ENCODE measurements around the gene CCDC51. TPM values are rescaled to one million over a fixed set of nuclear protein-coding genes. Genes with fewer than 3 reads are reported as not detected.
"Not testable (repeated sequence)": the region's sequence is repeated elsewhere in the genome, so short reads cannot be mapped to it uniquely, and the experiment has no call there.

The CCDC51 gene
- polyA plus RNA-seq, 1 experiment: 14.3 TPM

- no peak overlapping the region for H3K4me3 ChIP-seq (ENCODE audit: low read depth, low read length)
- peak; percentile 68 for DNase-seq (ENCODE audit: low read depth)
- POLR2A ChIA-PET: no interaction called here
- H3K36me3 ChIP-seq (ENCODE audit: control insufficient read depth, insufficient read depth, low read length): peaks cover 13% of the 10 kb centered on the region
- TF ChIP-seq, protein P1, sequence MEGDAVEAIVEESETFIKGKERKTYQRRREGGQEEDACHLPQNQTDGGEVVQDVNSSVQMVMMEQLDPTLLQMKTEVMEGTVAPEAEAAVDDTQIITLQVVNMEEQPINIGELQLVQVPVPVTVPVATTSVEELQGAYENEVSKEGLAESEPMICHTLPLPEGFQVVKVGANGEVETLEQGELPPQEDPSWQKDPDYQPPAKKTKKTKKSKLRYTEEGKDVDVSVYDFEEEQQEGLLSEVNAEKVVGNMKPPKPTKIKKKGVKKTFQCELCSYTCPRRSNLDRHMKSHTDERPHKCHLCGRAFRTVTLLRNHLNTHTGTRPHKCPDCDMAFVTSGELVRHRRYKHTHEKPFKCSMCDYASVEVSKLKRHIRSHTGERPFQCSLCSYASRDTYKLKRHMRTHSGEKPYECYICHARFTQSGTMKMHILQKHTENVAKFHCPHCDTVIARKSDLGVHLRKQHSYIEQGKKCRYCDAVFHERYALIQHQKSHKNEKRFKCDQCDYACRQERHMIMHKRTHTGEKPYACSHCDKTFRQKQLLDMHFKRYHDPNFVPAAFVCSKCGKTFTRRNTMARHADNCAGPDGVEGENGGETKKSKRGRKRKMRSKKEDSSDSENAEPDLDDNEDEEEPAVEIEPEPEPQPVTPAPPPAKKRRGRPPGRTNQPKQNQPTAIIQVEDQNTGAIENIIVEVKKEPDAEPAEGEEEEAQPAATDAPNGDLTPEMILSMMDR (IDR thresholded peaks at IDR 0.05; ENCODE audit: insufficient read depth, low read depth, low read length): no peak
- peaks cover 2% of the 10 kb centered on the region for H3K27me3 ChIP-seq (ENCODE audit: control insufficient read depth, insufficient read depth, low read length)
- CTCF ChIA-PET: interaction anchor here (0.7 to 7.8 kb wide), 7 partner anchors 14 to 171 kb away, joined by 3 to 252 read pairs (median 10); partner anchors contain the start of genes CCDC51, PLXNB1 and TMA7
Measured at GRCh38 chr3:48402281-48402732, 37.6 kb downstream of the CCDC51 start.

DNA sequence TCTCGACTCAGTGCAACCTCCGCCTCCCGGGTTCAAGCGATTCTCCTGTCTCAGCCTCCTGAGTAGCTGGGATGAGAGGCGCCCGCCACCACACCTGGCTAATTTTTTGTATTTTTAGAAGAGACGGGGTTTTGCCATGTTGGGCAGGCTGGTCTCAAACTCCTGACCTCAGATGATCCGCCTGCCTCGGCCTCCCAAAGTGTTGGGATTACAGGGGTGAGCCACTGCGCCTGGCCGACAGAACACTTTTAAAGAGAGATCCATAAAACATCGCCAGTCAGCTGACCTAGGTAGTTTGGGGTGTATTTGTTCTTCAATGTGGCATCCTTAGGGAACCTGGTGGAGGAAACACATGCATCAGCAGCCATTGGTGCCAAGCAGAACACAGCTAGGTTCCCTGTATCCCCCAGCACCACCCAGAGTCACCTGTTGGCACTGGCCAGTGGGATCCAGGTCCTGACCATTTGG lies 38.5 kb downstream of the CCDC51 start:
- POLR2A ChIA-PET; H3K27me3 ChIP-seq (ENCODE audit: control insufficient read depth, insufficient read depth, low read length); H3K4me3 ChIP-seq (ENCODE audit: low read depth, low read length); DNase-seq (ENCODE audit: low read depth): not testable (repeated sequence)
- H3K36me3 ChIP-seq (ENCODE audit: control insufficient read depth, insufficient read depth, low read length): peaks cover 13% of the 10 kb centered on the region
- CTCF ChIA-PET: interaction anchor here (0.7 to 7.8 kb wide), 26 partner anchors 10 to 283 kb away, joined by 3 to 252 read pairs (median 4); partner anchors contain the start of genes CCDC51, PFKFB4, PLXNB1 and TMA7

DNA sequence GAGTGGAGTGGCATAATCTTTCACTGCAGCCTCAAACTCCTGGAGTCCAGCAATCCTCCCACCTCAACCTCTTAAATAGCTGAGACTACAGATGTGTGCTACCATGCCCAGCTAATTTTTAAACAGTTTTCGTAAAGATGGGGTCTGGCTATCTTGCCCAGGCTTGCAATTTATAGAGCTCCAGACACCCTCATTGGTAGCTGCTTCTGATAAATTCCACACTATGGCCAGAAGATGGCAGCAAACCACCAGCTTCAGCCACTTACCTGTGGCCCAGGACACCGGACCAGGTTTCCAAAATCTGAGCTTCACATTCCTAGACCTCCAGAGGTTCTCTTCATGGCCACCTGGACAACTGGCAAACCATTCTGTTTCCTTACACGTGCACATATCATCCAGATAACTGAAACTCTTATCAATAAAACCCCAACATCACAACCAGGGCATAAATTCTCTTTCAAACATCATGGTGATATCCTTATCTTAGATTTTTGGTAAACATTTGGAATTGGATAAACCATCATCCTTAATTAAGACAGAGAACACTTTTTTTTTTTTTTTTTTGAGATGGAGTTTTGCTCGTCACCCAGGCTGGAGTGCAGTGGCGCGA lies 39.0 kb downstream of the CCDC51 start:
- Histone ChIP-seq H3K27me3 (ENCODE audit: control insufficient read depth, insufficient read depth, low read length) (peaks cover 2% of the 10 kb centered on the region), H3K4me3 (ENCODE audit: low read depth, low read length) (no peak overlapping the region), H3K36me3 (ENCODE audit: control insufficient read depth, insufficient read depth, low read length) (peaks cover 11% of the 10 kb centered on the region)
- ChIA-PET CTCF (interaction anchor here (0.6 to 7.8 kb wide), 39 partner anchors 9 to 338 kb away, joined by 3 to 252 read pairs (median 4); partner anchors contain the start of genes CCDC51, PFKFB4, PLXNB1 and SHISA5), POLR2A (interaction anchor here (0.6 kb wide), 1 partner anchor 35 kb away, joined by 3 read pairs; no protein-coding TSS in a partner anchor)
- no peak for DNase-seq (ENCODE audit: low read depth)
- TF ChIP-seq, protein P1 (IDR thresholded peaks at IDR 0.05; ENCODE audit: insufficient read depth, low read depth, low read length): peak; percentile 77

- H3K27me3 ChIP-seq (ENCODE audit: control insufficient read depth, insufficient read depth, low read length): peaks cover 6% of the 10 kb centered on the region
- TF ChIP-seq, protein P1 (IDR thresholded peaks at IDR 0.05; ENCODE audit: insufficient read depth, low read depth, low read length): no peak
- CTCF ChIA-PET: interaction anchor here (1.0 to 7.8 kb wide), 14 partner anchors 12 to 168 kb away, joined by 3 to 252 read pairs (median 8); partner anchors contain the start of genes CCDC51, PFKFB4, PLXNB1 and TMA7
- no peak for DNase-seq (ENCODE audit: low read depth)
- POLR2A ChIA-PET: no interaction called here
- peaks cover 4% of the 10 kb centered on the region; the same call in 1 of the 2 replicates for H3K36me3 ChIP-seq (ENCODE audit: control insufficient read depth, insufficient read depth, low read length)
- H3K4me3 ChIP-seq (ENCODE audit: low read depth, low read length): no peak overlapping the region
Measured at GRCh38 chr3:48399387-48400172, 40.3 kb downstream of the CCDC51 start.

DNA sequence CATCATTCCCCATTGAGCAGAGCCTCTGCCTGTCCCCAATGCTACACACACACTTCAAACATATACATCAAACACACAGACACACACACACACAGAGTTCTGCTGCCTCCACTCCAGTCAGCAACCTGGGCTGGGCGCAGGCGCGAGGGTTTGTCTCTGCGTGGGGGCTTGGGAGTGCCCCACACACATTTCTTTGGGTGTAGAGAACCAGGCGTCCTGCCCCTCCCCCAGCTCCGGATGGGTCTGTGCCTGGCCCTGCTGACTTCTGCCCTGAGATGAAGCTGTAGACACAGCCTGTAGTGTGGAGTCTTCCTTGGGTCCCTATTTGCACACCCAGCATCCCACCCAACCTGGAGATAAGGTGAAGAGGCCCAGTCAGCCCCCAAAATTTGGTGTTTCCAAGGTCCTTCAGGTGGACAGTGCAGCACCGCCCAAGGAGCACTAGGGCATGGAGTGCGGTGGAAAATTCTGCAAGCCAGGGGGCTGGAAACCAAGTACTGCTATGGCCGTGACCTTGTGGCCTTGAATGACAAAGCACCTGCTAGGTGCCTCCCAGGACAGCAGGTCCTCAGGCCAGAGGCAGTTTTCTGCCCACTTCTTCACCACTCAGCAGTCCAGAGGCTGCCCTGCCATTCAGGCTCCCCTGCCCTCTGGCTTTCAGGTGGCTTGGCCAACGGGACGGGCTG lies 41.1 kb downstream of the CCDC51 start:
- Histone ChIP-seq H3K4me3 (ENCODE audit: low read depth, low read length) (no peak overlapping the region), H3K27me3 (ENCODE audit: control insufficient read depth, insufficient read depth, low read length) (peaks cover 6% of the 10 kb centered on the region), H3K36me3 (ENCODE audit: control insufficient read depth, insufficient read depth, low read length) (no peaks in the 10 kb centered on the region)
- DNase-seq (ENCODE audit: low read depth): no peak
- ChIA-PET POLR2A (no interaction called here), CTCF (interaction anchor here (0.6 to 7.8 kb wide), 3 partner anchors 36 to 135 kb away, joined by 4 to 252 read pairs (median 7); no protein-coding TSS in a partner anchor)
- TF ChIP-seq, protein P1 (IDR thresholded peaks at IDR 0.05; ENCODE audit: insufficient read depth, low read depth, low read length): no peak

All from BJ (cell line).